ENCODE results near the gene NAB1.

NAB1 gene

DNA sequence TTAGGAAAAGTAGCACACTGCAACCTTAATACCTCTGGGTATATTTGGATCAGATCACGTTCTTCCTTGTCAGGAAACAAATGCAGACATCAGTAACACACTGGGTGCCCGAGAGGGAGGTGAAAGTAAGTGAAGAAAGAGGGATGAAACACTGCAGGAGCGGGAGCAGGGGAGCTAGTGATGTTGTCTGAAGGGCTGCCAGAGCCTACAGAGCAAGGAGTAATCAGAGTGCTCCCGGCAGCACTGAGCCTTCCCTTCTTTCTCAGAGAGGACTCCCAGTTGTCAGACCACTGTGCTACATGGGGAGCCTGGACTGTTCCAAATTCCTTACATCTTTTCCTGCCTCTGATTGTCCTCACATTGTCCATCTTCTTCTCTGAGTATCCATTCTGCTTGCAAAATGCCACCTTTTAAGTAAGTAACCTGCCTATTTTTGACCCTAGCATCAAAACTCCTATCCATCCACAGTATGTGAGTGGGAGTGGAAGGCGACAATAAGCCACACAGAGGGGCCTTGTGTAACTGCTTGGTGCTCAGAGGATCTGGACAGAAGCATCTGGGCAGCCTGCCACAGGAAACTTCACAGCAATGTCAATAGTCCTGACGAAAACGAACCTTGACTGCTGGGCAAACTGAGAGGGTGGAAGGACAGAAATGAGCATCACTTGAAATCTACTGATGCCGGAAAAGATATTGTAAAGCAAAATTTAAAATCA is 10.8 kb upstream of the NAB1 start:
- DNase-seq (ENCODE audit: low spot score): no peak

DNA sequence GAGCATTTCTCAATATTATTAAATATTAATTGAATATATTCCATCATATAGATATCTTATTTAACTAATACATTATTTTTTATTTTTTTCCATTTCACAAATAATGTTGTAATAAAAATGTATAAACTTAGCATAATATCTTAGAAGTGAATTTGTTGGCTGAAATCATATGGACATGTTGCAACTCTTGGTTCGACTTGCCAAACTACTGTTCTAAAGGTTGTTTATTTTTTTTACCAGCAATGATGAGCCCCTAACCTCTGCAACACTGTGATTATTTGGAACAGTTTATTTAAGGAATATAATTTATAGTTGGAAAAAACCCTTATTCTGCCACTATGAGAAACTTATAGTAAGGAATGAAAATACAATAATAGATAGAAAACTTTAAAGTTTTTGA is 8.8 kb upstream of the NAB1 start:
- no peak for DNase-seq (ENCODE audit: low spot score)

DNA sequence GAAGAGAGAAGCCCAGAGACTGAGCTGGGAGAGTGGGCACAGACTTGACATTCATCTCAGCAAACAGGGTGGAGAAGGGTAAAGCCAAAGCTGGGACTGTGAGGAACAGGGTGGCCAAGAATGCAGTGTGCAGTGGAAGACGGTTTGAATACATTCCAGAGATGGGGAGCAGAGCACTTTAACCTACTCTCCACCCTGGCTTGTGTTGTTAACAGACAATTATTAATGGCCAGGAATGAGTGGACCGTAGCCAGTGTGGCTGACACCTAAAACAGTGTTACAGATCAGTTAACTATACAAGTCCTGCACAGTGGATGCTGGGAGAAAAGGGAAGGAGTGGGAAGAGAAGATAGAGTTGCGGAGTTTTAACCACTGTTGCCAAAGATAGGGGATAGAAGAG is 7.4 kb upstream of the NAB1 start:
- no peak for DNase-seq (ENCODE audit: low spot score)

DNA sequence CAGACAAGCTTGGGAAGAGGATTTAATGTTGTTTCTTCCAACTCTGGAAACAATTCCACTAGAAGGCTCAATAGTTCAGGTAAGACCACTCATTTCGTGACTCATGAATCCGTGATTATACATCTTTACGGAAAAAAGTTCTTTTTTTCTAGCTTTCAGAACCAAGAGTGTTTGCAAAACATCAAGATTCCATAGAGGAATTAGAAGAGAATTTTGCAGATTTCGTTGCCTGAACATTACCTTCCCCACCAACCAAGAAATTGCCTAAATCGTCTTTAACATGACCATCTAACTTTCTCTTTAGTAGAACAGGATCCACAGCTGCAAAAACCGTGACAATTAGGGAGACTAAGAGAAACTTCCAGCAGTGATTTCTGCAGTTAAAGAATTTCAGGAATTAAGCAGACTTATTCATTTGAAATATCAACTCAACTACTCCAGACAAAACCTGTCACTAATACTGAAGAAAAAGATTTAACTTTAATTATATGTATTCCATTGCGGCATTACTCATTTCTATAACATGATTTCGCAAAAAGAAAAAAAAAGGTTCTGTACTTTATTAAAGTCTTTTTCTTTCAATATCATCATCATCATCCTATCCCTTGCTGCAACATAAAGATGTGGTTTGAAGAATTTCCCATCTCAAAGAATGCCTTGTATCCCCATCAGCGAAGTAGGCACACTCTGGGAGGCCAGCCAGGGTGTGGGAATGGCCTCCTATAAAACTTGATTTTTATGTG is 1.9 kb upstream of the NAB1 start:
- no peak for DNase-seq (ENCODE audit: low spot score)

DNA sequence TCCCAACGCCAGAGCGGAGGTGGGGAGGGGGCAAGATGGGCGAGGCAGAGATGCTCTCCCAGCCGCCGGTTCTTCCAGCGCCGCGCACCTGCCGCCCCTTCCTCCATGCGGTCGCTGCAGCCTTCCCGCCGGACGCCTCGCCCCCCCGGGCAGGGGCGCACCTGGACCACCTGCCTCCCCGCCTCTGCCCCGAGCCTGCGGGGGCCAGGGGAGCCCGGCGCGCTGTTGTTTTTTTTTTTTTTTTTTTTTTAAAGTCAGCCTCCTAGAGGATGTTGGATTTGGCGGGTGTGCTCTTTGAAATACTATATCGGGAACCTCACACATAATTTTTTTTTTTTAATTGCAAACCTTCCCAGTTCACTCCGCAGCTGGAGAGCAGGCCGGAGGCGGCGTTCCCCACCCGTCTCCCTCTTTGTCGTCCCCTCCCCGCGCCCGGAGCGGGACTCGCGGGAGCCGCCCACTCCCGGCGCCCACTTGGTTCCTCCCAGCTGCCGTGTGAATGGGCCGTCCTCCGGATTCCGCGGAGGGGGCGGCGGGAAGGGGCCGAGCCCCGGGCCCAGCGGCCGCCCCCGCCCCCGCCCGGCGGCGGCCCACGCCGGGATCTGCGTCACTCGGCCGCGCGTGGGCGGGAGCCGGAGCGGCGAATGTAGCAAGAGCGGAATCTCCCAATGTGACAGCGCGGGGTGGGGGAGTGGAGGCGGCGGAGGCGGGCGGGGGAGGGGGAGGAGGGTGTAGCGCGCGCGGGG is 421 bp upstream of the NAB1 start:
- DNase-seq (ENCODE audit: low spot score): peak; percentile 85

DNA sequence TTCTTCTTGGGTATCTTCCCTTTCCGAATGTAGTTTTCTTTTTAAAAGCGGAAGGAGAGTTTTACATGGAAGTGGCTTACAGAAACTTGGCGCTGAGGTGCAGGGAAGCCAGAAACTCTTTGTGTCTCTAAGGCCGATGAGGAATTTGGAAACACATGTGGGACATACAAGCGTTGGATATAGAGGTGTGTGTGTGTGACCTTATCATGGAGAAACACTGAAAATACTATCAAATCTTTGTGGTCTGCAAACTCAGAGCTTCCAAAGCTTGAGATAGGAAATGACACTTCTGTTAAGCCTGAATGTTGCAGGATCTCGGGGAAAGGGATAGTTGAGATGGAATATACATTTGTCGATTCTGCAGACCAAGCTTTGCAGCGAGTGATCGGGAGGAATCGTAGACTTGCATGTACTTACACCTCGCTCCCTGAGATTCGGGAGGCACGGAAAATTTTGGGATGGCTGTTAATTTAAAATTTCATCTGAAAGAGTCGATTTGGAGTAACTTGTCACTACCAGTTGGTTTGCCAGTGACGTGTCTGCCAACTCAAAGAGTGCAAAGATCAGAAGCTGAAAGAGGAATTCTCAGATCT is 1.0 kb downstream of the NAB1 start:
- DNase-seq (ENCODE audit: low spot score): peak; percentile 8

DNA sequence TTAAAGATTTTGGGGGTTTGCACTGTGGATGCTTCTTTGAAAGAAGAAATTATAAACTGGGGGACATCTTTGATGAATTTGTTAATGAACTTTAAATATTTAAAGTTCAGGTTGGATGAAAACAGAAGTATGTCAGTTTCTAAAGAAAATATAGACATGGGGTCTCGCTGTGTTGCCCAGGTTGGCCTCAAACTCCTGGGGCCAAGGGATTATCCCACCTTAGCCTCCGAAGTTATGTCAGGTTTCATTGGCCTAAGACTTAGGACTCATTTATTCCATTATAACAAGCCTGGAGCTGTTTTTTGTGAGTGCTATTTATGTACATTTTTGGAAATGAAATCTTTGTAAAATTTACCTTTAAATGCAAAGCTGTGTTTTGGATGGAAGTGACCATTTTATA is 2.5 kb downstream of the NAB1 start:
- DNase-seq (ENCODE audit: low spot score): no peak

DNA sequence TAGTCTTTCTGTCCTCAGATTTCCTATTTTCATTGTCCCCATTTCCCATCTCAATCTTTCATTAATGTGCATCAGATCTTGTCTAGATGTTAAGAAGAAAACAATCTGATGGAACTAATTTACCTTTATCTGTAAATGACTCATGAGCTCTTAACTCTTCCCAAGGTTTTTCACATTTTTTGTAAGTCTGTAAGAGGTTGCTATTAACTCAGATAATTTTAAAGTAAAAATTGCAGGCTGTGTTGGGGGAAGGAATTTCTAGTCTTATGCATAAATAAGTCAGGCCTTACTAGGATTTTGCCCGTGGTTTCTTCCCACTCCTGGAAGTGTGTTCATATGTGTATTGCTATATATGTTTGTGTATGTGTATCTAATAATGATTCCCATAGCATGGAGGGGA is 4.3 kb downstream of the NAB1 start:
- DNase-seq (ENCODE audit: low spot score): no peak

DNA sequence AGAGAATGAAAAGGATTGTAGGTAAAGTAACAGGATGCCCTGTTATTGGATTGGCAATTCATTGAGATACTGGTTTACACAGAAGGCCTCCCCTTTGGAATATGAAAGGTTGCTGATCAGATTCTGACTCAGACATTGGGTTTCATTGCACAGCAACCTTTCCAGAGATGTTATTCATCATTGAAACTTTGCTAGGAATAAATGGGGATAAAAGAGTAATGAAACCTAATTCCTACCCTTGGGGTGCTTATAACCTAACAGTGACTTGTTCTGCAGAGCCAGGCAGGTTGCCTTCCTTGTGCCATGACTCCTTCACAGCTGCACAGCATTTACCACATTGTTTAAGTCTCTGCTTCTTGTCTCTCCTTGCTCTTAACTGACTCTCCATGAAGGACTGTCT is 5.0 kb downstream of the NAB1 start:
- no peak for DNase-seq (ENCODE audit: low spot score)

DNA sequence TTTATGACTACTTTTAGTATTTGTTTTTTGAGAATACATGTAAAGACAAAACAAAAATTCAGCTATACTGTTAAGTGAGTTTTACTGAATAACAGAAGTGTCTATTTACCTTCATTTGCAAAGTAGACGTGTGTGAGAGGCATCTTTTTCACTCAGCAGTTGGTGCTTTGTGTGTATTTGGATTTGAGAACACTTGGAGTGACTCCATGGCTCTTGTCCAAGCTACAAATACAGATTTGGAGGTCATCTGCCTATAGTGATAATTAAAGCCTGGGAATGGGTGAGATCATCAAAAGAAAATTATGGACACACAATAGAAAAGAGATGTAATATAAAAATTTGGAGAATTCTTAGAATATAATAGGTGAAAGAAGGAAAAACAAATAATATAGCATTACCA is 6.2 kb downstream of the NAB1 start:
- no peak for DNase-seq (ENCODE audit: low spot score)

DNA sequence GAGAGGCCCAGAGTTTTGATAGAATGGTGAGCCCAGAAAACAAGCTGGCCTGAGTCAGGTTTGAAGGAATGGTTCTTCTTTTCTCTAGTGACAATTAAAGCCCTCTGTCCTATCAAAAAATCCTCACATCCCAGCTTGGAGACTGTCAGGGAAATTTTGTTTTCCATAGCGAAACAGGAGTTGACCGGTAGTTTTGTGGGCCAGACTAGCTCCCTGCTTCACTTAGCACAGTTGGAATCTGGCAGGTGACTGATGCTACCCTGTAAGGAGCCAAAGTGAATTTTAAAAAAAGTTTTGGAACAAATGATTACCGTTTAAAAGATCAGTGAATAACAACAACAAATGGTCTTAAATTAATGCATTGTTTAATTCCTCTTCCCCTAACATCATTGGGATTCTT is 6.7 kb downstream of the NAB1 start:
- no peak for DNase-seq (ENCODE audit: low spot score)

DNA sequence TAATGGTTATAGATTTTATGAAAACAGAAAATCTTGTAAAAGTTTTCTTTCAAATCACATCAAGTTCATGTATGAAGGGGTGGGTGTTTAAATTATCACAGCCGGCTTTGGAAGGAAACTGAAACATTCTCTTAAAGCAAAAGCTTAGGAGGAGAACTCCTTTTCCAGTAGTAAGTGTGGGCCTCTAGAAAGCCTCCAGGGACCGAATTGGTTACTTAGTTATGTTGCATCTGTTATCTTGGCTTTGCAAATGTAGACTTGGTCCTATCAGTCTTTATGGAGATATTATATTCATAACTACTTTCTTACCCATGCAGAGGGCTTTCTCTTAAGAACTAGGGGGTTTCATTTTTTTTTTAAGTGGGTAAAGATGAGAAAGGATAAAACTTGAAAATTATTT is 7.4 kb downstream of the NAB1 start:
- DNase-seq (ENCODE audit: low spot score): no peak

DNA sequence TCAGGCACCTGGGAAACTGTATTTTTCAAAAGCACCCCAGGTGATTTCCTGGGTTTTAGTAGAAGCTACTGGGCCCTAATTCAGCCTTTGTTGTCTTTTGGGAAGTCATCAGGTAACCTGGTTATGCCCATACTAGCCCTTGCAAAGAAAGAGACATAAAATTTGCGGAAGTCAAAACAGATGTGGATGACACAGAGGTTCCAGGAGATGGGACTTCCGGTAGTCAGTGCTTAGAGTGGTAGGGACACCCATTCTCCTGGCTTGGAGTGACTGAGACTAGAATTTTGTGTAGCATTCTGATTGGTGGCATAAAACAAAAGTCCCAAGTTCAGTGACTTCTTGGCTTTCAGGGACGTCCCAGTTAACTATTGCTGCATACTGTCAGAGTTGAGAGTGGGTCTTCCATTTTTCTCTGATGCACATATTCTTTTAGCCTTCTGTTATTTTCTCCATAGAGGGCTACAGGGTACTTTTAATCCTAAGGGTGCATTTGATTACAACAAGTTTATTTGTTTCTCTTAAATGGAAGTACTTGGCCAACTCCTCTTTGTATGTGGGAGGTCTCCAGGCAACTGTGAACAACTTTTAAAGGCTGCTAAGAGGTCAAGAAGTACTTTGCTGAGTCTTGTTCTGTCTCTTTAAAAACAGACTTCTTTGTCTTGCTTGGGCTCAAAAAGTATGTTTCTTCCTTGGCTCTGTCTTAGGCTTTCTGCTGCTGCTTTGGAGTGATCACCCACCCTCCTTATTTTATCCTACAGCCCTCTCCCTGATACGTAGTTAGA is 8.8 kb downstream of the NAB1 start:
- DNase-seq (ENCODE audit: low spot score): no peak

DNA sequence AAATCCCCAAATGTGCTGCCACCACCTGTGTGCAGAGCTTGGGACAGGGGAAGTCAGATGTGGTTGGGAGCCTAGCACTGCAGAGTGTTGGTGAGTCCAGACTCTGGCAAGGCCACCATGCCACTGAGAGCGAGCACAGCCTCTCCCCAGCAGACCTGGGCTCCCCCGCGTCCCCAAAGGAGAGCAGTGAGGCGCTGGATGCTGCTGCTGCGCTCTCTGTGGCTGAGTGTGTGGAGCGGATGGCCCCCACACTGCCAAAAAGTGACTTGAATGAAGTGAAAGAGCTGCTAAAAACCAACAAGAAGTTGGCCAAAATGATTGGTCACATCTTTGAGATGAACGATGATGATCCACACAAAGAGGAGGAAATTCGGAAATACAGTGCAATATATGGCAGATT is 10.7 kb downstream of the NAB1 start:
- no peak for DNase-seq (ENCODE audit: low spot score)

DNA sequence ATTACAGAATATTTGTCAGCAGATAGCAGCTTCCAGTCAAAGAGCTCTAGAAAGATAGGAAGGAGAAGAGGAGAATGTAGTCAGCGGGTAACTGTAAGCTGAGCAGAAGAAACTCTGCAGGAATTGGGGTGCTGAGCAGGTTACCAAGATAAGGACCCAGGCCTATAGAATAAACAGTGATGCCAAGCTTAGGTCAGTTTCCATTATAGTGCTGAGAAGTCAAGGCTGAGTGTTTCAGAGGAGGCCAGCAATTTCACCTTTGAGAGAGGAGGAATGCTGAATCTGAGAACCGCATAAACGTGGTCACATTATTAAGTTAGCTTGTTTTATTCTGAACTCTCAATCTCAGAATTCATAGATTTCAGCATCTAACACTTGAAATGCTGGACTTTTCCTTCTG is 13.9 kb downstream of the NAB1 start:
- no peak for DNase-seq (ENCODE audit: low spot score)

DNA sequence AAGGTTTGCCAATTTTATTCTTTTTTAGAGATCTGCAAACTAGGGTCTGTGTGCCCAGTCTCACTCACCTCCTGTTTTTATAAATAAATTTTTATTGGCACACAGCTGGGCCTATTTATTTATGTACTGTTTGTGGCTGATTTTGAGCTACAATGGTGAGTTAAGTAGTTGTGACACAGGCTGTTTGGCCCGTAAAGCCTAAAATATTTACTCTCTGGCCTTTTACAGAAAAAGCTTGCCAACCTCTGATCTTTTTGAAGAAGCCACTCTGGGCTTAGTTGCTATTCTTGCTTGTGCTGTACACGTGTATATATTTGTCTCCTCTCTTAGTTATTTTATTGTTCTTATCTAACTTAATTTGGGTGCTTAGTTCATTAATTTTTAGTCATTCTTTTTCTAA is 14.5 kb downstream of the NAB1 start:
- no peak for DNase-seq (ENCODE audit: low spot score)

DNA sequence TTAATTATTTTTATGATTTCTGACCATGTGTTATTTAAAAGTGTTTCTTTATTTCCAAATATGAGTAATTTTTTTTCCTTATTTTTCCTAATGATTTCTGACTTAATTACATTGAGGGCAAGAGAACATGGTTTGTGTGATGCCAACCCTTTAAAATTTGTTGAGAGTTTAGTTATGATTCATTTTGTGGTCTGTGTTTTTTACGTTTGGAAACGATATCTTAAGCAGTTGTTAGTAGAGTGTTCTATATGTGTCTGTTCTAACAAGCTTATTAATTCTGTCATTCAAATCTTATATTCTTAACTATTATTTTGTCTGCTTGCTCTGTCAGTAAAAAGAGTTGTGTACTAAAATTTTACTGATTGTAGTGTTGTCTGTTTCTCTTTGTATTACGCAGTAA is 15.0 kb downstream of the NAB1 start:
- no peak for DNase-seq (ENCODE audit: low spot score)

DNA sequence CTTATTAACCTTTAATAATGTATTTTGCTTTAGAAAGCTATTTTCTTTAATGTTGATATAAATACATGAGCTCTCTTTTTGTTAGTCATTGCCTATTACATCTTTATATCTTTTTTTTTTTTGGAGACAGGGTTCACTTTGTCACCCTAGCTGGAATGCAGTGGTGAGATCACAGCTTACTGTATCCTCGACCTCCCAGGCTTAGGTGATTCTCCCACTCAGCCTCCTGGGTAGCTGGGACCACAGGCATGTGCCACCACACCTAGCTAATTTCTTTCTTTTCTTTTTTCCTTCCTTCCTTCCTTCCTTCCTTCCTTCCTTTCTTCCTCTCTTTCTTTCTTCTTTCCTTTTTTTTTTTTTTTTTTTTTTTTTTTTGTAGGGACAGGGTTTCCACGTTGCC is 15.4 kb downstream of the NAB1 start:
- no peak for DNase-seq (ENCODE audit: low spot score)

DNA sequence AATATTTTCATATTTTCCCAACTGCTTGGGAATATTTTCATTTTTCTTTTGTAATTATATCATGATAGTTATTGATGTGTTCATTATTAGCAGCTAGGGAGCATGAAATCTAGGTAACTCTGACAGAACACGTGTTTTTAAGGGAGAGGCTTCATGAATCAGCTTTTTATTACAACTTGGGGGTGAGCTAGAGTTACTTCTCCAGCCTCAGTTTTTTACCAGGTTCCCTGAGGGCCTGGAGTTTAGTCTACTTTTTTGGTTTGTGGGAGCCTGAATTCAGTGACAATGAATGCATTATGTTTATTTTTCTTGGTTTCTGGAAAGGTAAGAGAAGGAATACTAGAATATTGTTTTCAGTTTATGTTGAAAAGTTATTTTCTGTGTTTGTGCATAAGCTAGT is 18.0 kb downstream of the NAB1 start:
- no peak for DNase-seq (ENCODE audit: low spot score)

DNA sequence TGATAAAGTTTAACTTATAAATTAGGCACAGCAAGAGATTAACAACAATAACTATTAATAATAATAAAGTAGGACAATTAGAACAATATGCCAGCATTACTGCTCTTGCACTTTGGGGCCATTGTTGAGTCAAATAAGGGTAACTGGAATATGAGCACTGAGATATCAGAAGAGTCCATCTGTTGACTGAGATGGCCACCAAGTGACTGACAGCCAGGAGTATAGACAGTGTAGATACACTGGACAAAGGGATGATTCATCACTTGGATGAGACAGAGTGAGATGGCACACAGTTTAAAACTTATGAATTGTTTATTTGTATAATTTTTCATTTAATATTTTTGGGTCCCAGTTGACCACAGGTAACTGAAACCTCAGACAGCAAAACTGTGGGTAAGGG is 20.0 kb downstream of the NAB1 start:
- DNase-seq (ENCODE audit: low spot score): no peak

DNA sequence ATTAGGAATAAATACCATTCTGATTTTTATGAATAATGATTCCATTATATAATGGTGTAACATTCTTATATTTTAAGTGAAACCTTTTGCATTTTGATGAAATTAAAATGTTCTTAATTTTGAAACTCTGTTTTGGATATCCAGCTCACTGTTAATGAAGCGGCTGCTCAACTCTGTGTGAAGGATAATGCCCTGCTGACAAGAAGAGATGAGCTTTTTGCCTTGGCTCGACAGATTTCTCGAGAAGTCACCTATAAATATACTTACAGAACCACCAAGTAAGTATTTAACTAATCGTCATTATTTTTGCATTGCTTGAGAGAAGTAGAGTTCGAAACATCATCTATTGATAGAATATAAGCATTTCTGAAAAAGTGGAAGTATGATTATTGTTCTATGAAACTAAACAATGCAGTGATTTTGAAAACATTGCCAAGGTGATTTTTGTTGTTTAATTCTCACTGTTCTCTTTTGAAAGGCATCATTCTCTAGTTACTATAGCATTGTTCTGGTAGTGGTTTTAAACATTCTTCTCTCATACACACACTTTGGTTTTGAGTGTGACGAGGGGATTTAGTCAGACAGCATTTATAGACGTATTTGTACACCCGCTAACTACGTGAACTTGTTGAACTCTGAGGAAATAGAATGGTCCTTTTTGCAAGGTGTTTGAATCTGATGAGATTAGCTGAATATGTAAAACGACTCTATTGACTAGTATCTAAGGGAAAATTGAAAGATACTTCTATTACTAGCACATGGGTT is 21.5 kb downstream of the NAB1 start:
- DNase-seq (ENCODE audit: low spot score): no peak

All from LoVo (cell line).